Peyer's patch (tissue), 4 donors: ENCODE measurements around the gene PNLIP.

Experiments used
- POLR2A ChIP-seq, 2 donors: fragments of 450-650 bp; IDR thresholded peaks; one replicate each; pipeline ENCODE4 v1.5.1; 2017; ENCODE audit warnings: antibody characterized with exemption in 2 of 2, mild to moderate bottlenecking in 2 of 2, moderate library complexity in 2 of 2
- TF ChIP-seq, protein P1 (sequence below), 6 experiments: fragments of 450-650 bp in 4 of 6; fragments of 200-600 bp in 2 of 6; sonication (generic) in 1 of 6; IDR thresholded peaks; one replicate each; pipeline ENCODE4 v1.5.1; 2017 to 2019; ENCODE audit warnings: antibody characterized with exemption in 6 of 6, mild to moderate bottlenecking in 3 of 6, moderate library complexity in 1 of 6

GRCh38 chr10:116610443-116611152, 64.9 kb downstream of the PNLIP start:
- TF ChIP-seq, protein P1, sequence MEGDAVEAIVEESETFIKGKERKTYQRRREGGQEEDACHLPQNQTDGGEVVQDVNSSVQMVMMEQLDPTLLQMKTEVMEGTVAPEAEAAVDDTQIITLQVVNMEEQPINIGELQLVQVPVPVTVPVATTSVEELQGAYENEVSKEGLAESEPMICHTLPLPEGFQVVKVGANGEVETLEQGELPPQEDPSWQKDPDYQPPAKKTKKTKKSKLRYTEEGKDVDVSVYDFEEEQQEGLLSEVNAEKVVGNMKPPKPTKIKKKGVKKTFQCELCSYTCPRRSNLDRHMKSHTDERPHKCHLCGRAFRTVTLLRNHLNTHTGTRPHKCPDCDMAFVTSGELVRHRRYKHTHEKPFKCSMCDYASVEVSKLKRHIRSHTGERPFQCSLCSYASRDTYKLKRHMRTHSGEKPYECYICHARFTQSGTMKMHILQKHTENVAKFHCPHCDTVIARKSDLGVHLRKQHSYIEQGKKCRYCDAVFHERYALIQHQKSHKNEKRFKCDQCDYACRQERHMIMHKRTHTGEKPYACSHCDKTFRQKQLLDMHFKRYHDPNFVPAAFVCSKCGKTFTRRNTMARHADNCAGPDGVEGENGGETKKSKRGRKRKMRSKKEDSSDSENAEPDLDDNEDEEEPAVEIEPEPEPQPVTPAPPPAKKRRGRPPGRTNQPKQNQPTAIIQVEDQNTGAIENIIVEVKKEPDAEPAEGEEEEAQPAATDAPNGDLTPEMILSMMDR (IDR thresholded peaks at IDR 0.05), result no peak
- no peak for TF ChIP-seq POLR2A (IDR thresholded peaks at IDR 0.05)
